ENCODE results near the gene LEO1. TPM values are rescaled to one million over a fixed set of nuclear protein-coding genes. Genes with fewer than 3 reads are reported as not detected.
"Not testable (repeated sequence)": the region's sequence is repeated elsewhere in the genome, so short reads cannot be mapped to it uniquely, and the experiment has no call there.

Gene LEO1
- total RNA-seq, 1 donor from 2014 or later: 8.5 TPM

DNA sequence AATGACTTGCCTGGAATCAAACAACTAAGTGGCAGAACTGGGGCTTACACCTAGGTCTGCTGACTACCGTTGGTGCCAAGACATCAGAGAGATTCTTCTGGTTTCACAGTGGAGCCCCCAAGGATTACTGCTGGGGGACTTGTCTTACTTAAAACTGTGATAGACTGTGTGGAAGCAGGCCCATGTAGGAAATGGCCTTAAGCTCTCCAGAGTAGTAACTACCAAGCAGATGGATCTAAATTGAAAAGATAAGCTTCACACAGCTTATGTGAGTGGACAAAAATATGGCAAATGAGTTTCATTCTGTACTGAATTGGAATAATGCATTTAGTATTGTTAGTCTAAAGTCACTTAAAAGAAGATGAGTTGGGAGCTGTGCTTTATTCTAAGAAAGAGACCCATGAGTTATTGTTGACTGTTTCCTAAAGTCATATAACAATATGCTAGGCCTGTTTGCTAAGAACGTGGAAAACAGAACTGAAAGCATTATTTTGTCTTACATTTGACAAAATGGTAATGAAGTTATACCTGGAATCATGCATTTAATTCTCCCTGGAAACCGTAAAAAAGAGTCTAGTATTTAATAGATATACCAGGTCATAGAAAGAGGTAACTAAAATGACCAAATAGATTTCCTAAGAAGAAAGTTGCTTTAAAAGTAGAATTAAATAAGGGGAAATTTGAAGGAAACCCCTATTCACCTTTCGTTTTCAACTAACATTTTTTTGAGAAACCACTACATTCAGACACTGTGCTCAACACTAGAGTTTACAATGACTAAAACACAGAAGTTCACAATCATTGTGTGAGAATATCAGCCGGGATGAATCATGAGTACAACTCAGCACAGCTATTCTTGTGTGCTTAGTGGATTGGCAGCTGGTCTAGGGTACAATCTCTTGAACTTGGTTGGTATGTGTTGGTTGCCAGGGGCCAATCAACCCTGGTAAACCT lies 34.4 kb upstream of the LEO1 start:
- intact Hi-C loops (cut with DNase I): no loop called here
- ATAC-seq: peak; percentile 76
- no peak for DNase-seq (ENCODE audit: missing footprints)

DNA sequence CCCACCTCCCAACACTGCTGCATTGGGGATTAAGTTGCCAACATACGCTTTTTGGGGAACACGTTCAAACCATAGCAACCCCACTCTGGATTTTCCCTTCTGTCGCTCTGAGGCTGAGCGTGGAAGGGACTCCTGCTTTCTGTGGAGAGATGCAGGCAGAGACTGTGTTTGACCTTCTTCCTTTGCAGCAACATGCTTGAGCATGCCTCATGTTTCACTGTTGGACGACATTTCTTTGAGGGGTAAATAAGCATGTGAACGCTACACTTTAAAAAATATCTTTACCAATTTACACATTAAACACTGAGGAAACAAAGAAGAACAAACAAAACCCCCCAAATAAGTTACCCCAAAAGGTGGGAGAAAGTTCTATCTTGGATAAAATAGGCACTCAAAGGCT lies 33.2 kb upstream of the LEO1 start:
- DNase-seq (ENCODE audit: missing footprints) (no peak), ATAC-seq (no peak)
- intact Hi-C loops (cut with DNase I): no loop called here

DNA sequence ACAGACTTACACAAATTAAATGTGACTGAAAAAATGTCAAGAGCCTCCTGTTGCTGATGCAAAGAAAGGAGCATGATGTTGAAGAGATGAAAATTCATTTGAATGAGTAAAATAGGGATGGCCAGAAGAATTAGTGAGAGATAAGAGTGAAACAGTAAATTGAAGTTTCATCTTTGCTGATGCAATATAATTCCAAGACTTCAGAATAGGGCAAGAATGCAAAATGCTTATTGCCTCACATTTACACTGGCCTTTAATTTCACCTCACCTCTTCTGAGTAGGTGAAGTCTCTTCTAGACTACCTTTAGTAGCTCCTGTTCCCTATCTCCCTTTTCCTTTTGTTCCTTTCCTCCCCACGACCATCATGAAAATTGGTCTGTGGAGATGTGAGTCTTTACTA lies 32.1 kb upstream of the LEO1 start:
- no peak for DNase-seq (ENCODE audit: missing footprints)
- no peak for ATAC-seq
- intact Hi-C loops (cut with DNase I): no loop called here

DNA sequence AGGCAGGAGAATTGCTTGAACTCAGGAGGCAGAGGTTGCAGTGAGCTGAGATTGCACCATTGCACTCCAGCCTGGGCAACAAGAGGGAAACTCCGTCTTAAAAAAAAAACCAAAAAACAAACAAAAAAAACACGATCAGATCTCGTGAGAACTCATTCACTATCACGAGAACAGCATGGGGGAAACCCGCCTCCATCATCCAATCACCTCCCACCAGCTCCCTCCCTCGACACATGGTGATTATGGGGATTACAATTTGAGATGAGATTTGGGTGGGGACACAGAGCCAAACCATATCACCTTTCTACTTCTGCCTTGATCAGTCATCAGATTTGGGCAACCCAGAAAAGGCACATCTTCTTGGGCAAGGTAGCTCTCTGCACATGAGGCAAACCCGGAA lies 31.5 kb upstream of the LEO1 start:
- DNase-seq (ENCODE audit: missing footprints); intact Hi-C loops (cut with DNase I); ATAC-seq: not testable (repeated sequence)

DNA sequence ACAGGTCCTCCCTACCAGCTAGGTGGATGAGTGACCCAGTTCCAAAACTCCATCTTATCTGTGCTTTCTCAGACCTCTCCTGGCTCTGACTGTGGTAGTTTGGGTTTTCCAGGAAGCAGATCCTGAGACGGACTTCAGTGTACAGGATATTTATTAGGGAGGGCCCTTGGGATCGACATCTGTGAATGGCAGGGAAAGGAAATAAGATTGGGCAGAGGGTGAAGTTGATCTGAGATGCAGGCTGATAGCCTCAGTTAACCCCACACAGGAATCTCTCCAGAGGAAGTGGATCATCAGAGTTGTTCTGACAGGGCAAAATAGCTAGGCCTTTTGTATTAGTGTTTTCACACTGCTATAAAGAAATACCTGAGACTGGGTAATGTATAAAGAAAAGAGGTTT lies 30.8 kb upstream of the LEO1 start:
- intact Hi-C loops (cut with DNase I): no loop called here
- ATAC-seq (no peak), DNase-seq (ENCODE audit: missing footprints) (no peak)

DNA sequence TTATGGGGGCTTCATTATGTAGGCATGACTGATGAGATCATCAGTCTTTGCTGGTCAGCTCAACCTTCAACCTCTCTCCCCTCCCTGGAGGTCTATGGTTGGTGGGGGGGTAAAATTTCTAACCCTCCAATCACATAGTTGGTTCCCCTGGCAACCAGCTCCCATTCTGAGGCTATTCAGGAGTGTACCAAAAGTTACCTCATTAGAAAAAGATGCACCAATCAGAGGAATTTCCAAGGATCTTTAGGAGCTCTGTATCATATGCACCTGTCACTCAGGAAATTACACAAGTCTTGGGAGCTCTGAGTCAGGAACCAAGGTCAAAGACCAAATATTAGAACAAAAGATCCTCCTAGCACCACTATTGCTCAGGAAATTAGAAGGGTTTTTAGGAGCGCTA lies 21.4 kb upstream of the LEO1 start:
- DNase-seq (ENCODE audit: missing footprints) (no peak), ATAC-seq (no peak)
- intact Hi-C loops (cut with DNase I): no loop called here

DNA sequence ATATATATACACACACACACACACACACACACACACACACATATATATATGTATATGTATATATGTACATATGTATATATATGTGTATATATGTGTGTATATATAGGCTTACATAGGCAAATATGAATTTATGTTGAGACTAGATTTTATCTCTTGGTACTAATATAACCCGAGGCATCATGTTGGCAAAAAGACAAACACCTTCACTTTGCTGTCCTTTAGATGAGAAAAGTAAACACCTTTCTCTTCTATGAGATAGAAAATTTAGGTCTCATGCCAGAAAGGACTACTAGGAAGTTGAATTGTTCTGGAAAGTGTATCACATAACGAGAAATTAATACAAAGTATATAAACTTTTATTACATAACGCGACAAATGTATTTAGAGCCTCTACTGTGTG lies 19.6 kb upstream of the LEO1 start:
- no peak for ATAC-seq
- no peak for DNase-seq (ENCODE audit: missing footprints)
- intact Hi-C loops (cut with DNase I): no loop called here

DNA sequence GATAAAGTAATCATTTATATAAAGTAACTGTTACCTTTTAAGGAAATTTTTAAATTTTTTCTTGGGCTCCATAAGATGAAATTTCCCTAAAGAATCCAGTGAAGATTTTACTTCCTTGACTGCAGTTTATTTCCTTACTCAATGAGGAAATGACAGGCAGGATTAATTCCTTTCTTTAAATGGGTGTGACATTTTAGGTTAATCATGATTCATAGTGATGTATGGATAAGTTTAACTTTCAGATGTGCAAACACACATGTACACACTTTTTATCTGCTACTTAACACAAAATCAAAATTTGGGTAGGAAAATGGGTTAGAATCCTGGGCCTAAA lies 11.2 kb upstream of the LEO1 start:
- DNase-seq (ENCODE audit: missing footprints) (no peak), ATAC-seq (no peak)
- intact Hi-C loops (cut with DNase I): loop anchor here (2.0 to 10.0 kb wide), 3 partner anchors 36 to 96 kb away; partner anchors contain the start of gene MAPK6

DNA sequence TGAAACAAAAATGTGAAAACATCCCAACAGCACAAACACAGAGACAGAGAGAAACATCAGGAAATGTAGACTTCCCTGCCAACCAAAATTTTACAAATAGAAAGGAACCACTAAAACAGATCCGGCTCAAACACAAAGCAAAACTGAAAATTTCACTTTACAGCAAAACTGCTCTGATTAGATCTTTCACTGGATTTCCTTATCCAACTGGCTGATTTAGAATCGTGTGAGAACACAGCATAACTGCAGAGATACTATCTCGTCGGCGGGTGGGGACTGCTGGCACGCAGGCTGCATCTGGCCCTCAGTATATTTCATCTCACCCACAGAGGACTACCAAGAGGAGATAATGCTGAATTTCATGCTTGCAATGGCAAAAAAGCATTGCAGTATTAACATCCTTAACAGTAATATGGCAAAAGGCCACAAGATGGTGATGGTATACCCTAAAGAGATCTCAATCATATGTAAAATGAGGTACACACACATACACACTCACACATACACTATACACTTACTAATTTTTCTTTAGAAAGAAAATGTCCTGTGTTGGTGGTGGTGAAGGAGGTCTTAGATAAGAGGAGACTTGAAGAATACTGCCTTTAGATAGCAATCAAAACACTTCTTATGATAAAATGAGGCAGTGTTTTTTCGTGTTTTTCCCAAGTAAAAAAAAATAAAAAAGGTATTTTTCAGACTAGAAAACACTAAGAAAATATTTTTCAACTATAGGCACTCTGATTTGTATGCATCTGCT lies 10.6 kb upstream of the LEO1 start:
- intact Hi-C loops (cut with DNase I): loop anchor here (2.0 to 10.0 kb wide), 3 partner anchors 37 to 97 kb away; partner anchors contain the start of gene MAPK6
- DNase-seq (ENCODE audit: missing footprints) (no peak), ATAC-seq (peak; percentile 71)

DNA sequence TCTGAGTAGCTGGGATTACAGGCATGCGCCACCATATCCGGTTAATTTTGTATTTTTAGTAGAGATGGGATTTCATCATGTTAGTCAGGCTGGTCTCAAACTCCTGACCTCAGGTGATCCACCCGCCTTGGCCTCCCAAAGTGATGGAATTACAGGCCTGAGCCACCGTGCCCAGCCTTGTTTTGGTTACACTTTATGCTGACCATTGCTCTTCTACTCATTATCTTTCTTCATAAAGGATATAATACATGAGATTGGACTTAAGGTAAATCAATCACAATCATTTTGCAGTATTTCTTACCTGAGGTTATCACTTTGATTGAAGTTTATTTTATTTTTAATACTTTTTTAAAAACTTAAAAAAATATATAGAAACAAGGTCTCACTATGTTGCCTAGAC lies 2.2 kb upstream of the LEO1 start:
- ATAC-seq (no peak), DNase-seq (ENCODE audit: missing footprints) (no peak)
- intact Hi-C loops (cut with DNase I): no loop called here

DNA sequence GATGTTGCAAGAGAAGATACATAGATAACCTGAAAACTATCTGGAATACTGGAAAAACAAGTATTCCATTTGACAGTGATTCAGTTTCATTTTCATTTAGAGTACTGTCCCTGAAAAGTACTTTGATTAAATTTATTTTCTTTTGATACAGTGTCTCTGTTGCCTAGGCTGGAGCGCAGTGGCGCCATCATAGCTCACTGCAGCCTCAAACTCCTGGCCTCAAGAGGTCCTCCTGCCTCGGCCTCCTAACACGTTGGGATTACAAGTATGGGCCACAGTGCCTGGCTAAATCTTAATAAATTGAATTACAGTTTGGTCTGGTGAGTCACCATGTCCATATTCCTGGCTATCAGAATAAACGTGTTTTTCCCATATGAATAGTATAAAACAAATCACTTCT lies 1.6 kb upstream of the LEO1 start:
- DNase-seq (ENCODE audit: missing footprints) (no peak), ATAC-seq (no peak)
- intact Hi-C loops (cut with DNase I): no loop called here

DNA sequence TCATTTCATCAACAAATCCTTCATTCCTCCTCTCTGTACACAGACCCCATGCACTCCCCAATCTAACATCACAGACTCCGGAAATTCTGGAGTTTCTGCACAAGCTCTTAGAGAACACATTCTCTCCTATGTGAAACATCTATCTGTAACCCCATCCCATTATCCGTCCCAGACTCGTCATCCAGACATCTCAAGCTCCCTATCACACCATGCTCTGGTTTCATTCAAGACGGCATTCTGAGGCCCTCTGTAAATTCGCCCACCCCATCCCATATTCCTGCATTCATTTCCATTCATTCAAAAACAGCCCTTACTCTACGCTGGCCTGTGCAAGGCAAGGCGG lies 575 bp downstream of the LEO1 start:
- ATAC-seq (no peak), DNase-seq (ENCODE audit: missing footprints) (no peak)
- intact Hi-C loops (cut with DNase I): no loop called here

DNA sequence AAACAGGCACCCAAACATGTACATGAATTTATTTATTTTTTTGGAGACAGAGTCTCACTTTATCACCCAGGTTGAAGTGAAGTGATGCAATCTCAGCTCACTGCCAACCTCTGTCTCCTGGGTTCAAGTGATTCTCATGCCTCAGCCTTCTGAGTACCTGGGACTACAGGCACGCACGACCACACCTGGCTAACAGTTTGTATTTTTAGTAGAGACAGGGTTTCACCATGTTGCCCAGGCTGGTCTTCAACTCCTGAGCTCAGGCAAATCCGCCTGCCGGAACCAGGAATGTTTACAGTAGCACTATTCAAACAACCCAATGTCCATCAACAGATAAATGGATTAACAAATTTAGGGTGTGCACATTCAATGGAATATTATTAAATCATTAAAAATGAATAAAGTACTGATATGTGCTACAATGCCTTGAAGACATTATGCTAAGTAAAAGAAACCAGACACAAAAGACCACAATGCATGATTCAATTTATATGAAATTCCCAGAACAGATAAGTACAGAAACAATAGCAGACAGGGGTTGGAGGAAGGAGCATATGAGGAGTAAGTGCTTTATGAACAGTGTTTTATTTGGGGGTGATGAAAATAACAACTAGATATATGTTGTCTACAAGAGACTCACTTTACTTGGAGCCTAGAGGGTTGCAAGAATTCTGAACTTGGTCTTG lies 1.3 kb downstream of the LEO1 start:
- intact Hi-C loops (cut with DNase I): no loop called here
- DNase-seq (ENCODE audit: missing footprints) (no peak), ATAC-seq (no peak)

DNA sequence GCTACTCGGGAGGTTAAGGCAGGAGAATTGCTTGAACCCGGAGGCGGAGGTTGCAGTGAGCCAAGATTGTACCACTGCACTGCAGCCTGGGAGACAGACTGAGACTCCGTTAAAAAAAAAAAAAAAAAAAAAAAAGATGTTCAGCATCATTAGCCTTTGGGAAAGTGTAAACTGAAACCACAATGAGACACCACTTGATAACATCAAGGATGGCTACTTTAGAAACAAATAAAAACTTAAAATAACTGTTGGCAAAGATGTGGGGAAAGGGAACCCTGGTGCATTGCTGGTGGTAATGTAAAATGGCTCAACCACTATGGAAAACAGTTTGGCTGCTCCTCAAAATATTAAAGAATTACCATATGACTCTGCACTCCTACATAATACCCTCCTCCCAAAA lies 1.9 kb downstream of the LEO1 start:
- DNase-seq (ENCODE audit: missing footprints) (no peak), ATAC-seq (no peak)
- intact Hi-C loops (cut with DNase I): no loop called here

DNA sequence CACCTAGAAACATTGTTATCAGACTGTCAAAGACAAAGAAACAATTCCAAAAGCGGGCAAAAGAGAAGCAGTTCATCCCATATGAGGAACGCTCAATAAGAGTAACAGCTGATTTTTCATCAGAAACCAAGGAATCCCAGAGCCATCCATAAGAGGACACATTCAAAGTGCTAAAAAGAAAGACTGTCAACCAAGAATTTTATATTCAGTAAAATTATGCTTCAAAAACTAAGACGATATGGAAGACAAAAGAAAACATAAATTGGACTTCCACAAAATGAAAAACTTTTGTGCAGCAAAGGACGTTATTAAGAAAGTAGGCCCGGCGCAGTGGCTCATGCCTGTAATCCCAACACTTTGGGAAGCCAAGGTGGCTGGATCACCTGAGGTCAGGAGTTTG lies 4.0 kb downstream of the LEO1 start:
- intact Hi-C loops (cut with DNase I): no loop called here
- DNase-seq (ENCODE audit: missing footprints): no peak
- ATAC-seq: no peak

DNA sequence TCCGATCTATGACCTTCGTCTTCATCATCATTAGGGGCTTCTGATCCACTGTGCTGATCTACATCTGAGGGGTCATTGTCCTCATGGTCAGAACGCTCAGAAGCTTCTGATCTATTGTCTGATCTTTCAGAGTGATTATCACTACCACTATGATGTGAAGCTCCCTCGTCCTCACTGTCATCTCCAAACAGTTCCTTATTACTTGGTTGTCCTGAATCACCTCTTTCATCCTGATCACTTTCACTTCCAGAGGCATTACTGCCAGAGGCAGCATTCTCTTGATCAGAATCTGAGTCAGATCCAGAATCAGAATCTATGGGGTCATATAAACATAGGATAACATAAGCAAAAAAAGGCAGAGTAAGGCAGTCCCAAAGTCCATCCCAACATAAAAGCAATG lies 5.4 kb downstream of the LEO1 start:
- ATAC-seq (no peak), DNase-seq (ENCODE audit: missing footprints) (no peak)
- intact Hi-C loops (cut with DNase I): no loop called here

DNA sequence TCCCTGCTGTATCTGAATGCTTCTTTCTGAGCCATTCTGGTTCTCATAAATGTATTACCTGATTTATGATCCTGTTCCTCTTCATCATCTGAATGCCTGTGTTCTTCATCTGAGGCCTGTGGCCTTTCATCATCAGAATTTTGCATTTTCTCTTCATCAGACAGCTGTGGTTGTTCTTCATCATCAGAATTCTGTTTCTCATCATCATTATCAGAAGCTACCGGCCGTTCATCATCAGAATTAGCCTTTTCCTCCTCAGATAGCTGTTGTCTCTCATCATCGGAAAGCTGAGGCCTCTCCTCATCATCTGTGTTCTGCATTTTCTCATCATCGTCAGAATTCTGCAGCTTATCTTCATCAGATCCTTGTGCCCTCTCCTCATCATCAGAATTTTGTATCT lies 5.9 kb downstream of the LEO1 start:
- no peak for DNase-seq (ENCODE audit: missing footprints)
- intact Hi-C loops (cut with DNase I): no loop called here
- ATAC-seq: no peak

DNA sequence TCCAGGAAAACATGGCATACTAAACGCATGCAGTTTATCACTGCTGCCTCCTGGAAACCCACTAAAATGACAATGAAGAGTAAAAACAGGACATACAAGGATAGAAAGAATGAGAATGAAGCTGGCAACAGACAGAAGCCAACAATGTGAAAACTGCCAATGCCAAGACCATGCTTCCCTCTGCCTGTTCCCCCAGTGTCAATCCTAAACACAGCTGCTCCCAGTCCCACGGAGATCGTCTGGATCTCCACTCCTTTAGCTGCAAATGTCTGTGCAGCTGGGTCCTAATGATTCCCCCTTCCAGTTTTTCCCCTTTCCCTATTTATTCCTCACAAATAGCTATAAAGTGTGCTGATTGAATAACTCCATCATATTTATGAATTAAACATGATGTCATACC lies 16.1 kb downstream of the LEO1 start:
- intact Hi-C loops (cut with DNase I): no loop called here
- no peak for ATAC-seq

DNA sequence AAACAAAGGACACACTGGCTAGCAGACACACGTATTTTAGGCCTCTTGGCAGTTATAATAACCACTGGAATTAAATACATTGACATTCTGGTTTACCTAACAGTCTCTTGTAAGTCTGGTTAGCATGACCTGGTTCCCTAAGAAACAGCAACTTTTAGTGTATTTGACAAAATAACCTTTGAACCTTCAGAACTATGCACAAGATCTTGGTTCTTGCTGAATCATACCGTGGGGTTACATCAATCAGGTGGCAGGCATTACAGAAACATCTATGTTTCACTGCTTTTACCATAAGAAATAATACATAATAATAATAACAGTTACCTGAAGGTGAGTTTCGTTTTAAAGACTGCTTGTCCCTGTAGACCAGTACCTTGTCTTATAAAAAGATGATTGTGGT lies 18.8 kb downstream of the LEO1 start:
- ATAC-seq (no peak), DNase-seq (ENCODE audit: missing footprints) (no peak)
- intact Hi-C loops (cut with DNase I): no loop called here

More for the DNA sequence above, 16.1 kb downstream of the LEO1 start:
- no peak for DNase-seq (ENCODE audit: missing footprints)

DNA sequence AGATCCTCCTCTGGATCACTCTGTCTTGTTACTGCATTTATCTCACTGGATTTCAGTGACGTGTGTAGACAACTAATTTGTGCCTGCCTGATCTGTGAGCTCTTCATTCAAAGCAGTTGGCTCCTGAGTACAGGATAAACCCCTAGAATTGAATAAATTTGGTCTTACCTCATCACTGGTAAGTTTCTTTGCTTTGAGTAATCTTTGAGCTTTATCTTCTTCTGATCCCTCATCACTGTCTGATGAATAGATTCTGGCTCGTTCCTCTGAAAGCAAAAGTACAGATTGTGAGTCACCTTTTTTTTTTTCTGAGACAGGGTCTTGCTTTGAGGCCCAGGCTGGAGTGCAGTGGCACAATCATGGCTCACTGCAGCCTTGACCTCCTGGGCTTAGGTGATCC lies 24.5 kb downstream of the LEO1 start:
- ATAC-seq (no peak), DNase-seq (ENCODE audit: missing footprints) (no peak)
- intact Hi-C loops (cut with DNase I): no loop called here
